K562 treated with DMSO at 1 percent for 12 hours (cell line): Measurements from ENCODE around the gene RAB1B. TPM values are rescaled to one million over a fixed set of nuclear protein-coding genes. Genes with fewer than 3 reads are reported as not detected.

Source experiments
- total RNA-seq: library from RNA; unstranded; fragments of 300-600 nt; gene quantifications from 2 replicates; pipeline ENCODE4 v1.2.3, GENCODE V29; 2022; ENCODE audit not compliant: insufficient read depth

RAB1B gene
- 147 and 150 TPM in 2 replicates for total RNA-seq

GRCh38 chr11:66268244-66268951, at the start of gene RAB1B:
Gene RAB1B, plus strand, starts transcription at chr11:66268639. Its CDS starts 41 bp downstream, at chr11:66268680.

GRCh38 chr11:66277471-66278362, 9.3 kb downstream of the RAB1B start, which contains the start of gene CNIH2:
Gene CNIH2, plus strand, starts transcription at chr11:66278175. Its CDS starts 282 bp downstream, at chr11:66278457.

GRCh38 chr11:66288671-66289547, 20.5 kb downstream of the RAB1B start, which contains the start of gene YIF1A:
Gene YIF1A, minus strand, starts transcription at chr11:66289143. Its CDS starts 158 bp downstream, at chr11:66288985.

GRCh38 chr11:66291706-66292542, 23.5 kb downstream of the RAB1B start, which contains the start of gene TMEM151A:
Gene TMEM151A, plus strand, starts transcription at chr11:66291894. Its CDS starts 120 bp downstream, at chr11:66292014.

GRCh38 chr11:66316849-66317251, 48.4 kb downstream of the RAB1B start, which contains the start of gene CD248:
Gene CD248, minus strand, starts transcription at chr11:66317044. Its CDS starts 17 bp downstream, at chr11:66317027.

Other genes starting within 250 kb of the RAB1B start
- 2.1 TPM in 1 of 2 replicates, not detected in the other for gene CATSPER1, start 242.2 kb upstream of the RAB1B start, total RNA-seq
- not detected in 2 replicates for gene GAL3ST3, start 219.5 kb upstream of the RAB1B start, total RNA-seq
- 184 and 273 TPM in 2 replicates for gene SF3B2, start 216.3 kb upstream of the RAB1B start, total RNA-seq
- 13.4 and 34.4 TPM in 2 replicates for gene PACS1, start 198.4 kb upstream of the RAB1B start, total RNA-seq
- 27.7 and 41.5 TPM in 2 replicates for gene KLC2, start 10.9 kb upstream of the RAB1B start, total RNA-seq
- gene CNIH2, start 9.5 kb downstream of the RAB1B start, total RNA-seq = not detected in 2 replicates
- 106 and 126 TPM in 2 replicates for gene YIF1A, start 20.5 kb downstream of the RAB1B start, total RNA-seq
- not detected in 2 replicates for gene TMEM151A, start 23.3 kb downstream of the RAB1B start, total RNA-seq
- not detected in 2 replicates for gene CD248, start 48.4 kb downstream of the RAB1B start, total RNA-seq
- 0.59 and 0.91 TPM in 2 replicates for gene RIN1, start 67.8 kb downstream of the RAB1B start, total RNA-seq
- gene BRMS1, start 76.5 kb downstream of the RAB1B start, total RNA-seq = 44.7 and 57.8 TPM in 2 replicates
- gene B4GAT1, start 79.0 kb downstream of the RAB1B start, total RNA-seq = 27.4 and 34.3 TPM in 2 replicates
- 7.5 and 12.2 TPM in 2 replicates for gene SLC29A2, start 103.1 kb downstream of the RAB1B start, total RNA-seq
- gene NPAS4, start 152.4 kb downstream of the RAB1B start, total RNA-seq = not detected in 2 replicates
- gene MRPL11, start 170.2 kb downstream of the RAB1B start, total RNA-seq = 44.5 and 73.2 TPM in 2 replicates
- 4.0 and 7.5 TPM in 2 replicates for gene PELI3, start 198.3 kb downstream of the RAB1B start, total RNA-seq
- 41.1 and 42.9 TPM in 2 replicates for gene DPP3, start 211.8 kb downstream of the RAB1B start, total RNA-seq
- 8.5 and 13.5 TPM in 2 replicates for gene BBS1, start 242.0 kb downstream of the RAB1B start, total RNA-seq